ENCODE data around the gene ACSS1.

- no peak for TF ChIP-seq ELF4 (IDR thresholded peaks at IDR 0.05)
- TF ChIP-seq BHLHE40 (IDR thresholded peaks at IDR 0.05; ENCODE audit: borderline replicate concordance): no peak
- no peak for TF ChIP-seq SP1 (IDR thresholded peaks at IDR 0.05)
- no peak for TF ChIP-seq ZNF384 (IDR thresholded peaks at IDR 0.05)
- no peak for TF ChIP-seq NFRKB (IDR thresholded peaks at IDR 0.05)
- TF ChIP-seq ARNT (IDR thresholded peaks at IDR 0.05): no peak
- TF ChIP-seq SUZ12 (IDR thresholded peaks at IDR 0.05): no peak
- no peak for TF ChIP-seq LEF1 (IDR thresholded peaks at IDR 0.05; ENCODE audit: borderline replicate concordance)
- no peak for TF ChIP-seq L3MBTL2 (conservative IDR thresholded peaks at IDR 0.05)
- TF ChIP-seq FOXM1 (IDR thresholded peaks at IDR 0.05; ENCODE audit: borderline replicate concordance): no peak
- no peak for TF ChIP-seq HDGF (IDR thresholded peaks at IDR 0.05; ENCODE audit: borderline replicate concordance)
- no peak for TF ChIP-seq FOXK2 (IDR thresholded peaks at IDR 0.05)
- TF ChIP-seq FOXA1 (IDR thresholded peaks at IDR 0.05): no peak
These were observed 95.8 kb downstream of the ACSS1 start for GRCh38 chr20:24962182-24962492.

All from HEK293T (cell line).